ENCODE results near the gene HIVEP3. TPM values are rescaled to one million over a fixed set of nuclear protein-coding genes. Genes with fewer than 3 reads are reported as not detected.

The HIVEP3 gene
- total RNA-seq, 1 donor, result 1.2 TPM

- no peak overlapping the region for H3K4me3 ChIP-seq (ENCODE audit: low read depth, low read length)
- peak; percentile 28 for DNase-seq (ENCODE audit: low read depth)
- no peak for TF ChIP-seq CTCF (IDR thresholded peaks at IDR 0.05; ENCODE audit: insufficient read depth, low read length)
Observed at GRCh38 chr1:41576620-41577019, 342.1 kb downstream of the HIVEP3 start.

GRCh38 chr1:41576206-41576605 lies 342.5 kb downstream of the HIVEP3 start:
- DNase-seq (ENCODE audit: low read depth), result no peak
- H3K4me3 ChIP-seq (ENCODE audit: low read depth, low read length), result no peak overlapping the region
- TF ChIP-seq CTCF (IDR thresholded peaks at IDR 0.05; ENCODE audit: insufficient read depth, low read length), result no peak

- no peak for DNase-seq (ENCODE audit: low read depth)
- TF ChIP-seq CTCF (IDR thresholded peaks at IDR 0.05; ENCODE audit: insufficient read depth, low read length), result no peak
Observed at GRCh38 chr1:41574842-41575241, 343.9 kb downstream of the HIVEP3 start.

GRCh38 chr1:41573785-41574713 lies 344.7 kb downstream of the HIVEP3 start:
- TF ChIP-seq CTCF (IDR thresholded peaks at IDR 0.05; ENCODE audit: insufficient read depth, low read length), result peak; percentile 94
- H3K4me3 ChIP-seq (ENCODE audit: low read depth, low read length), result no peak overlapping the region

More at GRCh38 chr1:41574842-41575241, 343.9 kb downstream of the HIVEP3 start:
- no peak overlapping the region for H3K4me3 ChIP-seq (ENCODE audit: low read depth, low read length)

GRCh38 chr1:41573194-41573593 lies 345.5 kb downstream of the HIVEP3 start:
- TF ChIP-seq CTCF (IDR thresholded peaks at IDR 0.05; ENCODE audit: insufficient read depth, low read length), result no peak
- no peak for DNase-seq (ENCODE audit: low read depth)
- H3K4me3 ChIP-seq (ENCODE audit: low read depth, low read length), result no peak overlapping the region

More at GRCh38 chr1:41573785-41574713, 344.7 kb downstream of the HIVEP3 start:
- peak; percentile 89 for DNase-seq (ENCODE audit: low read depth)

- H3K4me3 ChIP-seq (ENCODE audit: low read depth, low read length), result no peak overlapping the region
- no peak for DNase-seq (ENCODE audit: low read depth)
- TF ChIP-seq CTCF (IDR thresholded peaks at IDR 0.05; ENCODE audit: insufficient read depth, low read length), result no peak
Observed at GRCh38 chr1:41572224-41572623, 346.5 kb downstream of the HIVEP3 start.

Data from fibroblast of the aortic adventitia (primary cell).